Measurements from ENCODE around the gene RBM4.
"Not testable (repeated sequence)": the region's sequence is repeated elsewhere in the genome, so short reads cannot be mapped to it uniquely, and the experiment has no call there.

The RBM4 gene

GRCh38 chr11:66616379-66617154 is 21.9 kb upstream of the RBM4 start, which contains the start of gene RBM14:
Gene RBM14 (plus strand): TSS chr11:66616630. CDS start chr11:66616721, 91 bp downstream.
- DNase-seq, result peak; percentile 93 to 99 (median 98)

DNA sequence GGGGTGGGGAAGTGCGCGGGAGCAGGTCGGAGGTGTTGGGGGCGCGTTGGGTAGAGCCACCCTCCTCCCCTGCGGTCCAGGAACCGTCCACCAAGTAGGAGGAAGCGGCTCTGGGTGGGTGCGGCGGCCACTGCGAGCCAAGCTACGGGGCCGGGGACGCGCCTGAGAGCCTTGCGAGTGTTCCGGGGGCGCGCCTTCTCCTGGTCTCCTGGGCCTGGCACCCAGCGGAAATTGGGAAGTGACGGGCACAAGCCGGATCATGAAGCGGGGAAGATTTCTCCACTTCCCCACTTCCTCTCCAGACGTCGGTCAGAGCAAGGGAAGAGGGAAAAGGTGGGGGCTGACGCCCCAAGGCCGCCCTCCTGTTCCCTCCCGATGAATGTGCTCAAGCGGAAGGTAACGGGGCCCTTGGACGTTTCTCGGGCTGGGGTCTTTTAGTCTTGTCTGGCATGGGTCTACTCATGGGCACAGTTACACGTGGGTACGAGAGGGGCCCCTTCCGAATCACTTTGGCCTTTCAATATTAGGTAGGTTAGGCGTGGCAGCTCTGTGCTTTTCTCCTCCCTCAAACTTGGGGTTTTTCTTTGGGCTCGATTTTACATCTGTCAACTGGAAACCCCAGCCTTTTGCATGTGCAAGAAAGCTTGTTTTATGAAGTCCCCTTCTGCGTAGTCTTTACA is 21.2 kb upstream of the RBM4 start:
- DNase-seq, result peak in 12 of 51 donors; percentile 52 to 81 (median 63)

GRCh38 chr11:66619080-66619554 is 19.4 kb upstream of the RBM4 start:
- peak in 2 of 51 donors; percentile 12 to 26 for DNase-seq

DNA sequence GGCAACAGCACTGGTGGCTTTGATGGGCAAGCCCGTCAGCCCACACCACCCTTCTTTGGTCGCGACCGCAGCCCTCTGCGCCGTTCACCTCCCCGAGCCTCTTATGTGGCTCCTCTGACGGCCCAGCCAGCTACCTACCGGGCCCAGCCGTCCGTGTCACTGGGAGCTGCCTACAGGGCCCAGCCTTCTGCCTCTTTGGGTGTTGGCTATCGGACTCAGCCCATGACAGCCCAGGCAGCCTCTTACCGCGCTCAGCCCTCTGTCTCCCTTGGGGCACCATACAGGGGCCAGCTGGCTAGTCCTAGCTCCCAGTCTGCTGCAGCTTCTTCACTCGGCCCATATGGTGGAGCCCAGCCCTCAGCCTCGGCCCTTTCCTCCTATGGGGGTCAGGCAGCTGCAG is 14.1 kb upstream of the RBM4 start:
- DNase-seq, result no peak

DNA sequence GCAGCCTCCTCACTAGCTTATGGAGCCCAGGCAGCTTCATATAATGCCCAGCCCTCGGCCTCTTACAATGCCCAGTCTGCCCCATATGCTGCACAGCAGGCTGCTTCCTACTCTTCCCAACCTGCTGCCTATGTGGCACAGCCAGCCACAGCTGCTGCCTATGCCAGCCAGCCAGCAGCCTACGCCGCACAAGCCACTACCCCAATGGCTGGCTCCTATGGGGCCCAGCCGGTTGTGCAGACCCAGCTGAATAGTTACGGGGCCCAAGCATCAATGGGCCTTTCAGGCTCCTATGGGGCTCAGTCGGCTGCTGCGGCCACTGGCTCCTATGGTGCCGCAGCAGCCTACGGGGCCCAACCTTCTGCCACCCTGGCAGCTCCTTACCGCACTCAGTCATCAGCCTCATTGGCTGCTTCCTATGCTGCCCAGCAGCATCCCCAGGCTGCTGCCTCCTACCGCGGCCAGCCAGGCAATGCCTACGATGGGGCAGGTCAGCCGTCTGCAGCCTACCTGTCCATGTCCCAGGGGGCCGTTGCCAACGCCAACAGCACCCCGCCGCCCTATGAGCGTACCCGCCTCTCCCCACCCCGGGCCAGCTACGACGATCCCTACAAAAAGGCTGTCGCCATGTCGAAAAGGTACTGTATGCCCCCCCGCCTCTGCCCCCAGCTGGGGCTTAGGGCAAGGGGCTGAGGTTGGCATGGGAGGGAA is 13.3 kb upstream of the RBM4 start:
- no peak for DNase-seq

- DNase-seq, result no peak
Observed at GRCh38 chr11:66625752-66626149, 12.8 kb upstream of the RBM4 start.

GRCh38 chr11:66626382-66626781 is 12.1 kb upstream of the RBM4 start:
- DNase-seq, result no peak

DNA sequence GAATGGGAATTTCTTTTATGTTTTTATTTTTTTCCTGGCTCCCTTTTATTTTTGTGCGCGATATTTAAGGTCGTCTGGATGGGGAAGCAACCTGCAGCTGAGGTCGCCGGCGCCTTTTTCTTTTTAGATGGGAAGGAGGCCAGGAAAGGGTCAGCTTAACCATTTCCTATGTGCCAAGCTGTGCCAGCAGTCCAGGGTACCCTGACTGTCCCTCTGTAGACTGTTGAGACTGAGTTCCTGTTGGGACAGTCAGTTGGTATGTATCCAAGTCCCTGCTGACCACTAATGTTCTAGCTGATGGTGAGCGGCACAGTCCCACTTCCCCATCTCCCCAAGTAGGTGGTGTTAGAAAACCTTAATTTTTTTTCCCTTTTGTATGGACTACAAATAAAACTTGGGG is 11.6 kb upstream of the RBM4 start:
- no peak for DNase-seq

DNA sequence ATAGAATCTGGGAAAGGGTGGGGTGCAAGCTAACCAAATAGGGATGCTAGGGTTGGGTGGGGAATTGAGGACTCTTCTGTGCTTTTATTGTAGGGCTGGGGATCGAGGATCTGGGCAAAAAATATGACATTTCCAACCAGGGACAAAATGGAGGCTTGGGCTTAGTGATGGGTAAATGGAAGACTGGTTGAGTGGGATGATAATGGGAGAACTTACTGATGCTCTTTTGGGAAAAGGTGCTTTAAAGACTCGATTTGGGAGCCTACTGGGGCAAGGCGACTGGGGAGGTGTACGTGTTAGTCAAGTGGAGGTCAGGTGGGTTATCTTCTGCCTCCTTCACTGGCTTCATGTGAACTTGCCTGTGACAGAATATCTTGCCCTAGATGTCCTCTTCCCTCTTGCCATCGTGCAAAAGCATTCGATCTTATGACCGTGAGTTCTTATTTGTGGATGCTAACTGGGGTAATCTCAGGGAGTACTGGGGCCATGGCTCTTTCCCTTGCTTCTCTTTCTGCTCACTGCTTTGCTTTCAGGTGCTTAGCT is 10.4 kb upstream of the RBM4 start:
- DNase-seq, result no peak

GRCh38 chr11:66629356-66629755 is 9.1 kb upstream of the RBM4 start:
- DNase-seq, result no peak

DNA sequence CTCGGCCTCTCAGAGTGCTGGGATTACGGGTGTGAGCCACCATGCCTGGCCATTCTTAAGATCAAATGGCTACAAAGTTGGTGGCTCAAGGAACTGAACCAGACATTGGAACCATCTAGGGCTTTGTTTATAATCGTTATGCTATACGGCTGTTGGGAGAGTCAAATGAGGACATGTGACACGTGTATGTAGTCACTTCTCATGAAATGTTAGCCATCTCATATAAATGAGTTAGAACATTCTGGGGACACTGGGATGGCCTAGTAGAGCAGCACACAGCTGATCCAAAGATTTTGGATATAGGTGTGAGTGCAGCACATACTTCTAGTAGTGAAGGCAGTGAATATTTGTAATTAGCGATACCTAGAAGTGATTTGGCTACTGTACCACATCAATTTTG is 6.6 kb upstream of the RBM4 start:
- no peak for DNase-seq

GRCh38 chr11:66632952-66633351 is 5.6 kb upstream of the RBM4 start:
- no peak for DNase-seq

GRCh38 chr11:66636411-66636810 is 2.1 kb upstream of the RBM4 start:
- DNase-seq, result no peak

- peak in 1 of 51 donors; percentile 17 for DNase-seq
Observed at GRCh38 chr11:66637557-66638176, 836 bp upstream of the RBM4 start.

DNA sequence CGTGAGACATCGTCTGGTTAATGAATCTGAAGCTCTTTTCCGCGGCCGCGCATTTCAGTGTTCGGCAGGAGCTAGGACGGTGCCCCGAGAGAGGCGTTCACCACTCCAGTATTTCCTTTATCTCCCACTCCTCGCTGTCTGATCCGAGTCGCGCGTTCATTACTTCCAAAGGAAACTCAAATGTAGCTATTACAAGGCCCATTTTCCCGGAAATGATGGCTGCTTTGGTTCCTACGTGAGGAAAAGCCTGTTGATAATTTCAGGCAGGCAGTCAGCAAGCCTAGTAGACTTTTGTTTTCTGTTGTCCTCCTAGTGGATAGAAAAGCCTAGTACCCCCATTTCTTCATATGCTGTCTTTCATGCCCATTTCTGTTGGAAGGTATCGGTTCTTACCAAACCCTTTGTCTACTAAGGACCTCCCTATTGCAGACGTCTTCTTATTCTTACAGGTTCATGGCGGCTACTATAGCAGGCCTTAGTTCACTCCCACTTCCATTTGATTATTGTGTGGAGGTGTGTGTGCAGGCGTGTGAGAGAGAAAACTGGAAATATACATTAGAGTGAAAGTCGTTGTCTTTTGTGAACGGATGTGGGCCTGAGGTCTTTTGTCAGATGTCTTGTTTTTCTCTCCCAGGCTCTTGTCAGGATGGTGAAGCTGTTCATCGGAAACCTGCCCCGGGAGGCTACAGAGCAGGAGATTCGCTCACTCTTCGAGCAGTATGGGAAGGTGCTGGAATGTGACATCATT is 737 bp downstream of the RBM4 start:
- peak in 10 of 51 donors; percentile 33 to 74 (median 50) for DNase-seq

DNA sequence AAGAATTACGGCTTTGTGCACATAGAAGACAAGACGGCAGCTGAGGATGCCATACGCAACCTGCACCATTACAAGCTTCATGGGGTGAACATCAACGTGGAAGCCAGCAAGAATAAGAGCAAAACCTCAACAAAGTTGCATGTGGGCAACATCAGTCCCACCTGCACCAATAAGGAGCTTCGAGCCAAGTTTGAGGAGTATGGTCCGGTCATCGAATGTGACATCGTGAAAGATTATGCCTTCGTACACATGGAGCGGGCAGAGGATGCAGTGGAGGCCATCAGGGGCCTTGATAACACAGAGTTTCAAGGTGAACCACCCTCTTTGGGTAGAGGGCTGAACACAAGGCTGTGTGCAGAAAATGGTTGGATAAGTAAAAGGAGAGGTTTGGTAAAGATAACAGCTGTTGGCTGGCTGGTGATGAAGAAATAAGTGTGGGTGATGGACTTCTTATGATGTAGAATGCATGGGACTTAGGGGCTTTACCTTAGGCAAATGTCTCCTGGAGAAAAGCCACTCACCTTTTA is 1.4 kb downstream of the RBM4 start:
- not testable (repeated sequence) for DNase-seq

DNA sequence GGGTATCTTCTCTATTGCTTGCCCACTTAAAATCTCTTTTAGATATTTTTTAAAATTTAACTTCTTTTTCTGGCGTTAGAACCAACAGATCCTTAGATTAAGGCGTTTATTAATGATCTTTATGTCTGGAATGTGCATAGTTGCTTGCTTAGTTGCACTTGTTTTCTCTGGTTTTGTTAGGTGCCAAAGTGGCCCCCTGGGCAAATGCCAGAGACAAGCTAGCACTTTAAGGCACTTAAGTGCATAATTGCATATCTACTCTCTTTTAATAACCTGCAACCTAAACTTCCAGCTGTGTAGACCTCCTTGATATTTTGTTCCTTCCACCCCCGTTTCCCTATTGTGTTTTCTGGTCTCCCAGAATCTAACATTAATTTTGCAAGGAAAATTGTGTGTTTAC is 3.3 kb downstream of the RBM4 start:
- no peak for DNase-seq

- no peak for DNase-seq
Observed at GRCh38 chr11:66643745-66644437, 5.4 kb downstream of the RBM4 start.

DNA sequence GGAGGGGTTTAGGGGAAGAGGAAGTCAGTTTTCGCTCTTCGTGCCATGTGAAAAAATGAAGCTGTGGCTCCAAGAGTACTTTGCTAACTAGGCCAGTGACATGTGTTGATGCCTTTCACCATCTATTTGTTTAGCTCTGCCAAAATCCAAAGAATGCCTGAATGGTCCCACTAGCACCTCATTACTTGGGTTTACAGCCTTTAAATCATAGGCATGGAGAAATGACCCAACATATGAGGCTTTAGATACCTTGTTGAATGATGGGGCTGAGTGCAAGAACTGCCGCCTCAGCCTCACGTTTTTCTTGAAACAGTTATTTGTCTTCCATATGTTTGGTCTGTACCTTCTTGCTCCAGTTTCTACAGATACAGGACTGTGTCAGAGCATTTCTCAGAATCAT is 8.3 kb downstream of the RBM4 start:
- no peak for DNase-seq

- no peak for DNase-seq
Observed at GRCh38 chr11:66649903-66650302, 11.4 kb downstream of the RBM4 start.

Measured in hypothalamus (tissue), 51 donors.